Hematopoietic multipotent progenitor cell treated with erythropoietin and hydrocortisone succinate and interleukin-3 and kit ligand, for 6 days (in vitro differentiated cells): ENCODE measurements around the gene DUSP7.

Source experiments
- DNase-seq: peaks from one replicate; pipeline ENCODE4 v3.0.0-alpha.2; 2015

DUSP7 gene

DNA sequence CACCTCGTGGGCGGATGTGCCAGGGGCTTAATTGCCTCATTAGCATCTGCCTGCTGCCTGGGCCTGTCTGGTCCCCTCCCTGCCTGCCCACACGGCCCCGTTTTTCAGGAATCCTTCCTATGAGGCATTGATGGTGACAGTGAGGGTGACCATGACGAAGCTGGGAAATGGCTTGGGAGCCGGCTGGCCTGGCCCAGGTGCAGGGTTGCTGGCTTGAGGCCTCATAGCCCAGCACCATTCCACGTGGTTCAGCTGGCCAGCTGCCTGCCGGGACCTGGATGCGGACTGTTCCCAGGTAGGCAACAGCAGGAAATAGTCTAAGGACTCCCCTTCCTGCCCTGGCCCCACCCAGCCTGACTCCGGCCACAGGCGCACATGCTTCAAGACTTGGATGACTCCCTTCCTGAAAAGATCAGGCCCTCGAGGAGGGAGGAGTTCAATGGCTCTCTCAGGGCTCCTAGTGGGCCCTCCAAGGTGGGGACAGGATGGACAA, 8.9 kb upstream of the DUSP7 start:
- DNase-seq = no peak

DNA sequence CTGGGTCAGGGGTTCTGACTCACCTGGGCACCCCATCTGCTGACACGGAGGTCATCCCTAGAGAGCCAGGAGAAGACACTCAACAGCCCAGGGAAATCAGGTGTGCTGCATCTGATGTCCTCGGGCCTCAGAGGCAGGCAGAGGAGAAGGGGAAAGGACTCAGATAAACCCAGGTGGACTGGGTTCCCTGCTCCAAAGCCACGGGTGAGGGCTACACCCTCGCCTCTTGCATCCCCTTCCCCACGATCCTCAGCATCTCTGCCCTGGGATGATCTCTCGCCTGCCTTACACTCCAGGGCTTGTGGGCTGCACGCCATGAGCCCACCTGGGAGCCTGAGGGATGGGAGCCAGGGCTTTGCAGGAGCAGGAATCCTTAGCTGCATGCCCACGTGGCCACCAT, 8.2 kb upstream of the DUSP7 start:
- DNase-seq = no peak

DNA sequence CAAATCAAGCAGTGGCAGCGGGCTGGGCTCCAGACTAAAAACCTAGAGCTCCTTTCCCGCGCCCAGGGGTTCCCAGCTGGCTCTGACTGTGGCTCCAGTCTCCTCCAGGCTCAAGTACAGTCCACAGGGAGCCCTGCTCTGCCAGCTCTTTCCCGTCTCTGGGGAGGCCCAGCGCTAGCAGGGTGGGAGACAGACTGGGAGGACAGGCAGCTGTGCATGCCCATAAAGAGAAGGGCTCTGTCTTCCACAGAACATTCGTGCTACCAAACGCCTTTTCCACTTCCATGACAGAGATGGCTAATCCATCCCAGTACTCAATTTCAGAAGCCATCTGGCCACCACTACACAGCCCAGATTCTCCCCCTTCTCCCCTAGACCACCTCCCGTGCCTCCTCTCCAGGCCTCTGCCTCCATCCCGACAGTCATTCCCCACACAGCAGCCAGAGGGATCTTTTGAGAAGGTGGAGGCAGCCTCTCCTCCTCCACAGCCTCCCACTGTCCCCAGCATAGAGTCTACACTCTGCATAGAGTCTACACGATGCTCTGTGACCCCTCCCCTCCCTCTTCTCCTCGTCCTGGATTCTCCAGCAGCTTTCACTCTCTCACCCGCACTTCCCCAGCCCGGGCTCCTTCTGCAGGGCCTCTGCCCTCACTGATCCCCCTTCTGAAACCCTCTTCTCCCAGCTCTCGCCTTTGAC, 6.8 kb upstream of the DUSP7 start:
- no peak for DNase-seq

DNA sequence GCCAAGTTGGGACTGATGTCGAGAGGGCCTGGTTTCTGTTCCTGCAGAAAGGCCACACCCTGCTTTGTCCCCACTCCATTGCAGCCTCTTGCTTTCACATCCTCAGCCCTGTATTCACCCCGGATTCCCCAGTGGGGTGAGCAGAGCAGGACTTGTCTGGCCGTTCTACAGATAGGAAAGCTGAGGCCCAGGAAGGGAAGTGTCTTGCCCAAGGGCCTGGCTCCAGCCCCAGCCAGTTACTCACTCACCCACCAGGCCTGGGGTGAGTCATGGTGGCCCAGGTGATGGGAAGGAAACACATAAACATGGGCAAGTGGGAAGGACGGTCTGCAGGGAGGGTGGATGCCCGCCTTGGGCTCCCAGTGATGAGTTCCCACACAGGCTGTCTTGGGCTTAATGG, 6.1 kb upstream of the DUSP7 start:
- no peak for DNase-seq

DNA sequence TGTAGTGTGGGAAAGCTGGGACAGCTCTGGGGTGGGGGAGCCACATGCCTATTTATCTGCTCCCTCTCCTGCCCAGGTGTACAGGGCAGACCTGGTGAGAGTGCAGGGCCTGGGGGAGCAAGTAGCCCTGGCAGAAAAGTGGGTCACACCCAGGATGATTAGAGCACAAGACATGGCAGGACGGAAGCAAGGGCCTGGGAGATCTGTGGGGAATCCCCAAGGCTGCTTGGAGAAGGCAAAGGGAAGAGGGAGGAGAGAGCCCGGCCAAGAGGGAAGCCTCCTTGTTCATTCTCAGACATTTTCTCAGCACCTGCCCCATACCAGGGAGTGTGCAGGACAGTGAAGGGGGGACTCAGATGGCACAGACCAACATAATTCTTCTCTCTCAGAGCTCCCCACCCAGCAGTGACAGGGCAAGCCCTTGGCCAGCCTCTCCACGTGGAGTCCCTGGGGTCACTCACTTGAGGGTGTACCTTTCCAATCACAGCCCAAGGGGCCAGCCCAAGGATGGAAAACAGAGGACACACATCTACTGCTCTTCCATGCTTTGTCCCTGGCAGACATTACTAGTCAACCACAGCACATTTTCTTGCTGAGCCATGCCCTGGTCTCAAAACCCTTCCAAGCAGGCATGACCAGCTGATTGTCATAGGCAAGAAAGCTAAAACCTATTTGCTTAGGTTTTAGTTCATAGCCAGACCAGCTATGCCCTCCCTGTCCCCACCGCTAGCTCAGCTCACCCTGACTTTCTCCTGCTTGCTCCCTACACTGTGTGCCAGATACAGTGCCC, 4.9 kb upstream of the DUSP7 start:
- DNase-seq = no peak

DNA sequence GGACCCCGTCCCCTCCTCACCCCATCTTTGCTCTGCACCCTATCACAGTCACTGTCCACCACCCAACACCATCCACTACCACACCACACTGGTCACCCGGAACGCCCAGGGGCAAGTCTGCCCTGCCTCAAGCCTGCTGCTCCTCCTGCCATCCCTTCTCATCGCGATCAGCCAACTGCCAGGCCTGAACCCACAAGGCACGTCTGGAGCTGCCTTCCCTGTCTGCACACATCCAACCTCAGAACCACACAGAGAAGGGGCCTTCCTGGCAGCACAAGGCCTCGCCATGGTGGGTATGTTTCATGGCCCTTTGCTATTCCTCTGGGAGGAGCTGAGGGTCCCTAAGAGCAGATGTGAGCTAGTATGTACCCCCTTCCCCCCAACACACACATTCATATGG, 3.4 kb upstream of the DUSP7 start:
- no peak for DNase-seq

DNA sequence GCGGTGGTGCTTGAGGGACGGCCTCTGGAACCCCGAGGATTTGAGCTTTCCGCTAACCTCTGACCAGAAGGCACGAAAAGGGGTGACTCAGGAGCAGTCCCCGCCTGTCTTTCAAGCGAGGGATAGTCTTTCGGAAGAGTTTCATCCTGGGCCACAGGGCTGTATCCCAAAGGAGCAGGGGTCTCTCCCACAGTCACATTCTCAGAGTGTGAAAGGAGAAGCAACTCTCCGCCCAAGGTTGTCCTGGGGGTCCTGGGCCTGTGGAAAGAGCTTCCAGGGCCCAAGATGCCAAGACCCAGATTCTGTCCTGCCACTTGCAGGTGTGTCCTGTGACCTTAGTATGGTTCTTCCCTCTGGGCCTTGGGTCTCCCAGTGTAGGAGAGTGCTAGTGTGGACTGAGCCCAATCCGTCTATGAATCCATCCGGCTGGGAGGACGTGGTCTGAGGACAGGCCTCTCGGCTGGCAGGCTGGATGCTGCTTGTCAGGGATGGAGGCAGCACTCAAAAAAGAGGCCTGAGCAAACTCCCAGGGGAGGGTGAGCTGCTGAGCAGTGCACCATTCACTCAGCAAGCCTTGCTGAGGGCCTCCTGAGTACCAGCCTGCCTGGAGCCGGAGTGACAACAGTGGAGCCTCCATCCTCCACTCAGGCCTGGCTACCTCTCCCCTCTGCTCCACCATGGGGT, 1.6 kb upstream of the DUSP7 start:
- DNase-seq = no peak

DNA sequence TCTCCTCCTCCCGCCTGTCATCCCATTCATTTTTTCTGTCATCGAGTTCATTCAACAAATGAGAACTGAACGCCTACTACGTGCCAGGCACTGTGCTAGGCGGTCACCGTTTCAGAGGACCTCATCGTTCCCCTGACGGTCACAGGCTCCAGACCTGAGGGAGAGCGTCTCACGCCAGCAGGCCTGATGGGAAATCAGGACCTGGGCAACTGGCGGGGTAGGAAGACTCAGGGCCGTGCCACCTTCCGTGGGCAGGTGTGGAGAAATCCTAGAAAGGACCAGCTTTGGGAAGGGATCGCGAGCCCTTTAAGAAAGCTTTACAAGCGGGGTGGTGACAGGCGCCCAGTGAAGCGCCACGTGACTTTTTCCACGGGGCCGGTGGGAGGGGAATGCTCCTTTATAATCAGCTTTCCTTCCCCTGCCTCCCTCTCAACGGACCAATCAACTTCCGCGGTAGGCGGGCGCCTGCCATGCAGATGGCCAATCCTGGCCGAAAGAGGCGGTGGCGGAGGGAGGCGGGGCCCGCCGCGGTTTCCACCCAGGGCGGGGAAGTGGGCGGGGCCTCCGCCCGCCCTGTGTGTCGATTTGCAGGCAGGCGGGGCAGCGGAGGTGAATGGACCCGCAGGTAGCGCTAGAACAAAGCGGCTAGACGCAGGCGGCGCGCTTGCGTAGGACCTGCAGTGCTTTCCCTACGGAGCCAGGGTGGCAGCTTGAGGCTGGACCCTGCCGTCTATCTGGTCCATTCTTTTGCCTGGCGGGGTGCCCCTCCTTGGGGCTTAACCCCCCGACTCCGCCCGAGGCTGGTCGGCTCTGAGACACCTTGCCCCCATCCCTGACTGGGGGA, 819 bp upstream of the DUSP7 start:
- DNase-seq = peak; percentile 100

DNA sequence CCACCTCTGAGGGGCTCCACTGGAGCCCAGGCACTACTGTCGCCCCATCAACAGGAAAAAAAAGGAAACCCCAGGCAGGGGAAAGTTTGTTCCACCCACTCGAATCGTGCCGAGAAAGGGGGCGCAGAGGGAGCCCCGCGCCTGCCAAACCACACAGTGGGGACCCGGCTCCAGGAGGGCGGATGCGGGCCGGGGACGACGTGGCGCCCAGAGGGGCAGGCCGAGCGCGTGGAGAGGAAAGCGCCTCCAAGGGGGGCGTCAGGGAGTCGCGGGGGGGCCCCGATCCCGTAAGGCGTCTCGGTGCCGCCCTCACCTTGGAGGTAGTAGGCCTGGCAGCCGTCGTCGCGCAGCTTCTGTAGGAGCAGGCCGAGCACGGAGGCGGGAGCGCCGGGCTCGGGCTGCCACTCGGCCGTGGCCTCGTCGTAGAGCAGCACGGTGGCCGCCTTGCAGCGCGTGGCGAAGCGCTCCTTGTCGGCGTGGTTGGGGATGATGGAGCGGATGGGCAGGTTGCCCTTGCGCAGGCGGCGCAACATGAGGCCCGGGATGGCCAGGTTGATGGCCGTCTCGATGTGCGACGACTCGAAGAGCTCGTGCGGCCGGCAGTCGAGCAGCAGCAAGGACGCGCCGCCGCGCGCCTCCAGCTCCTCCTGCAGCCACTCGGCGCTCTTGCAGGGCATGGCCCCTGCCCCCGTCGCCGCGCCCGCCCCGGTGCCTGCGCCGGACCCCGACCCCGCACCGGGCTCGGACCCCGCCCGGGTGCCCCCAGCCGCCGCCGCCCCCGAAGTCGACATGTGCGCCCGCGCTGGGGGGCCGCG, 627 bp downstream of the DUSP7 start:
- peak; percentile 76 for DNase-seq

DNA sequence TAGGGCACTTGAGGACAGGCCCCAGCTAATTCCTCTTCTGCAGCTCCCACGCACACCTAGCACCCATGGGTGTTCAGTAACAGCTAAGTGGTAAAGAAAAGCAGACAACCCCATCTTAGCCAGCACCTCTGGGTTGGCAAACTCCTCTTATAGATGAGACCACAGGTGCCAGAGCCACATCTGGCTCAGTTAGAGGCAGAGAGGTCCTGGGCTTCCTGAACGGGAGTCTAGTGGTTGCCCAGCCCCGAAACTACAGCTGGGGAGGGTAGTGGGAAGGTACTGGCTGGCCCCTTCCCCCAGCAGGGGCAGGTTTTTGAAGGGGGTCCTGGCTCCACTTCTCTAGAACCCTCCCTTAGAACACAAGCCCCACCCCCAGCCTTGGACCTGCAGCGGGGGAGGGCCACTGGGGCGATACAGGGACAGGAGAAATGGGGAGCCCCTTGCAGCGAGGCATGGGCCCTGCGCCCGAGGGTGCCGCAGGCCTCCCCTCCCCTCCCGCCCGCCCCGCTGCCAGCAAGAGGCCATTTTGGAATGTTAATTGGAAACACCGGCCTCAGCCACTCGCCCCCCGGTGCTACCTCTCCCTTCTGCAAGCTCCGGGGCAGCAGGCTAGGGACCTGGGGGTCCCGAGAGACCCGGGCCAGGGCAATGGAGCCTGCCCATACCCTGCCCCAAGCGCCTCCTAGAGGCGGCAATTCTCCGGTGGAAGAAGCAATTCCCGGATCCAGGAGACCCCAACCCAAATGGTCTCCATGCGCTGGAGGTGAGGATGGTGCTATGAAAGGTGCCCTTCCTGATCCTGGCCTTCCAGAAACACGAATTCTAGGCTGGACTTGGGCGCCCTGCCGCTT, 1.5 kb downstream of the DUSP7 start:
- peak; percentile 41 for DNase-seq

DNA sequence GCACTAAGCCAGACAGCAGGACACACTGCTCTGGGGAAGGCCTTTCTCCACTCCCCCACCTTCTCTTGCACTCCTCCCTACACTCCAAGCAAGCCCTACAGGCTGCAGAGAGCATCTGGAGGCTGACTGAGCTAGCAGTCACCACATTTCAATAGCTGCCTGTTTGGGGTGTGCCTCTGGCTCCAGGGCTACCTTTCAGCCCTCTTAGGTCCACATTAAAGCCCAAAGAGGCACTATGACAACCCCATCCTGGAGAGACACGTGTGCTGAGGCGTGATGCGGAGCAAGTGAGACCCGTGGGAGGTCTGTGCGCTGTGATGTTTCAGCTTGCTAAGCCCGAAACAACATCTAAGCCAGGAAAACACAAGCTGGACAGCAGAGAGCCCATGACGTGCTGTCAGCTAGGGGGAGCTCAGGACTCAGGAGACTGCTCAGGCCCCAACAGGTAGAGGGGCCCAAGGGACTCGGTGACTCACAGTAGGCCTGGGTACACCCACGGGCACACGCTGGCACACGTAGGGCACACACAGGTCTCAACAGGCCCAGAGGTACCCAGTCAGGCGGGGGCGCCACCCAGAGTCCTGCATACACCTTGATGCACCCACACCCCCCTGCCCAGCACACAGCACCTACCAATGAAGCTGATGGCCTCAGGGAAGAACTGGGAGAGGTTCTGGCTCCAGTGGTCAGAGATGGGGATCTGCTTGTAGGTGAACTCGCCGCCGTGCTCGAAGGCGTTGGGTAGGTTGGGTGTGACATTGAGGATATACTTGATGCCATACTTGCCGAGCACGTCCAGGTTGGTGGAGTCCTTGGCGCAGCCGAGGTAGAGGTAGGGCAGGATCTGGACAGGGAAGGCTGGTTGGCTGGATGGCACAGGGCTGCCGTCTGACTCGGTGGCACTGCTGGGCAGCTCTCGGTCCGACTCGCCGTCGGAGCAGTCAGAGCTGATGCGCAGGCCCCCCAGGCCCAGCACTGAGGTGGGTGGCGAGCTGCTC, 2.8 kb downstream of the DUSP7 start:
- DNase-seq = peak; percentile 43

DNA sequence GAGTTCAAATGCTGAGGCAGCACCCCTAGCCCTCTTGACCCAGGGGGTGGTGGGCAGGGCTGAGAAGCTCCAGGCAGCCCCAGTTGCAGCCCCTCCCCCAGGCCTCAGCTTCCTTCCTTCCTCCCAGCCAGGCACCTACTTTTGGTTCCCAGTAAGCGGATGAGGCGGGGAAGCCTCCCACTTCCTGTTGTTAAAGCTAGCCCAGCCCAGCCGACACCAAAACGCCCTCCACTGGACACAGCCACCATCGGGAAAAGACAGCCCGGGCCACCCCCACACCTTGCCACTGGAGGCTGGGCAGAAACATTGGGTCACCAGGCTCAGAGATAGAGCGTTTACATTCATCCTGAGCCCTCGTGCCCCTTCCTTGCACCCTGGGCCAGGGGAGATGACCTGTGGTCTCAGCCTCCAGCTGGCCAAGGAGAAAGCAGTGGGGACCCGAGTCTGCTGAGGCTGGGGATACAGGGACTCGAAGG, 3.5 kb downstream of the DUSP7 start:
- peak; percentile 79 for DNase-seq

DNA sequence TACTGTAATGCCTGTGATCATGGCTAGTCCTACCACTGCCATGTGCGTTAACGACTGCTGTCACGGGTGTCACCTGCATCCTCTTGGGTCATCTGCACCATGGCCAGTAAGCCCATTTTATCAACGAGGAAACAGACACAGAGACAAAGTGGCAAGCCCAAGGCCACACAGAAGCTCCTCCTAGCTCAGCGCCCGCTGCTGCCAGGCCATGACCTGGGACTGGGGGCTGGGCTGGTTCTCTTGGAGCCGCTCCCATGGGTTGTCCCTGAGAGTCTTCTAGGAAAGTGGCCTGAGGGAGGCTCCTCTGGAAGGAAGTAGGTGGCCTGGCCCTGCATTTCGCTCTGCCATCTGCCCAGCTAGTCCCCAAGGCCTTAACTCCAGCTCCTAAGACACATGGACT, 4.9 kb downstream of the DUSP7 start:
- no peak for DNase-seq

DNA sequence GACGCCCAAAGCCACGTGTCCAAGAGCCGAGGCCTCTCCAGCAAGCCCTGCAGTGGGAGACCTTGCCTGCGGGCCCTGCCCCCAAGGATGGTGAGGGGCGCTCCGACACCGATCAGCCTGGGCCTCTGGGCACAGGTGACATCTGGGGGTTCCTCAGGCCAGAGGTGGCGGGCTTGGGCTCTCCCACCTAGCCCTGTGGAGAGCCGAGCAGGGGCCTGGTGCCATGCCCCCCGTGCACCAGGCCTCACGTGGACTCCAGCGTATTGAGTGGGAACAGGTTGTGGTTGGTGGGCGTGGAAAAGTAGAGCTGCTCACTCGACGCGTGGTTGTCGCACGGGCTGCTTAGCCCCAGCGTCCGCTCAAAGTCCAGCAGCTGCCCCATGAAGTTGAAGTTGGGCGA, 5.8 kb downstream of the DUSP7 start:
- DNase-seq = no peak

DNA sequence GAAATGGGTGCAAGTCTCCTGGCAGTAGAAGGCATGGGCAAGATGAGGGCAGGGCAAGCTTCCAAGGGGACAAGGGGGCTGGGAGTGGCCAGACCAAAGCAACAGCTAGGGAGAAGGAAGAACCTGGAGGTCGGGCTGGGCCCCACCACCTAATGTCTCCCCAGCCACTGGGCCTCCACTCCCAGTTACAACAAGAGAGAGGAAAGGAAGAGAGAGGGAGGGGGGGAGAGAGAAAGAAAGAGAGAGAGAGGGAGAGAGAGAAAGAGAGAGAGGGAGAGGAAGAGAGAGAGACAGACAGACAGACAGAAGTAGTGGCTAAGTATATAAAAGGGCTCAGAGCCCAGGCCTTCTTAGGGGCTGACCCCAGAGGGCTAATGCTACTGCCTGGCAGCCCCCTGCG, 6.9 kb downstream of the DUSP7 start:
- DNase-seq = no peak

DNA sequence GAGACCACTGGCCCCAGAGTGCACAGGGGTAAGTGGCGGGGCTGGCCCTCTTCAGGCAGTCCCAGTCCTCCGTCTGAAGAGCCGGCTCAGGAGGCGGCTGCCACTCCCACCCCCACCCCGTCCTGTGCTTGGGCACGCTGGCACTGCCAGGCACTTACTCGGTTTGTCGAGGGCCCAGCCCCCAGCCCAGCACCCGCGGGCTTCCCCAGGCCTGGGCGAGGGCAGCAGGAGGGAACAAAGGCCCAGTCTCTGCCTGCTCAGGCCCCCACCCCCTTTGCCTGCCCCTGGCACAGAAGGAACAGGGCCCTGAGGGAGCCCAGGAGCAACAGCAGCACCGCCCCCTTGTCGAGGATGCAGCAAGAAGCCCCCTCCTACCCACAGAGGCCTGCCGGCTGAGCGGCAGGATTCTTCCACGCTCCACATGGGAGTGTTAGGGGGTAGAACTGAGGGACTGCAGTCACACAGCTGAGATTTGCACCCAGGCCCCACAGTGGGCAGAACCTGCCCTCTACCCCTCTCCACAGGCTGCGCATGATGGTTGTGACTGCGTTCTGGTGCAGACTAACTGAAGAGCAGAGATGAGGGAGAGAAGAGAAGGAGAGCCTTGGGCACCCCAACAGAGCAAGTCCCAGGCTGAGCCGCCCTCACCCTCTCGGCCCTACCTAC, 8.9 kb downstream of the DUSP7 start:
- DNase-seq = no peak

DNA sequence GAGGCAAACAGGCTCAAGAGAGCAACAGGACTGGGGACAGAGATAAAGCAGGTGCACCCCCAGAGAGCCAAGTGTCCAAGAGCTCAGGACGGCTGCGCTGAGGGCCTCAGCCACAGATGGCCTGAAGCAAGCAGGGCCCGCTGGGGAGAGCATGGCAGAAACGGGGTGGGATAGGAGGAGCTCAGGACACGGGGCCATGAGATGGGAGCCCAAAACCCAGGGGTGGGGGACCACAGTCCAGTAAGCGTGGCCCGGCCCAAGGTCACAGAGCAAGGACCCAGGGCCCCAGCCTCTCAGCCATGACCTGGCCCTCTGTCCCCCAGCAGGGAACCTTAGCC, 9.5 kb downstream of the DUSP7 start:
- DNase-seq = no peak

DNA sequence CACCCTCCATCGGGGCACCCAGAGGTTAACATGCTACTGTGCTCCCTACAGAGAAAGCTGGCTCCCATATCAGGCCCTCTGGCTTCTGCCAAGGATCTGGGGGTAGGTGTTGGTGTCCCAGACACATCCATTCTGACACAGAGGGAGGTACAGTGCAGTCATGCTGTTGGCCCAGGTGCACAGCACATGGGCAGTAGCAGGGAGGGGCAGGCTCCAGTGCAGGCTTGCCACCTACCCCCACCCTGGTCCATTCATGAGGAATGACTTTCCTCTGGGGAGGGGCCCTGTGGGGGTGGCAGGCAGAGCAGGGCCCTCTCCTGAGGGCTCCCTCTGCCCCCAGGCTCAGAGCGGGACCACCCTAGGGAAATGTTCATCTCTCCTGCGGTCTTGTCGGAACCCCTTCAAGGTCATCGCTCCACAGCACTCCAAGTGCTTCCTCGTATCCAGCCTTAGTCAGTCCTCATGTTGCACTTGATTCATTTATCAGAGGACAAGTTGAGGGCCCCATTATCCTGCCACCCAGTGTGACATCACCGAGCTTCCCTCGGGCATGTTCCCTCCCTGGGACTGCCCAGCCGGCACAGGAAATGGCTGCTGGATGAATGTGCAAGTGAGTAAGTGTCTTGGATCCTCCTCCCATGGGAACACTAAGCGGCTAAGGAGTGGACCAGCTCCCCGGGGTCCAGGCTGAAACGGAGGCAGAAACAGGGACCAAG, 10.0 kb downstream of the DUSP7 start:
- DNase-seq = no peak
